NCI-H2196 (cell line): ENCODE results near the gene ADARB2.
"Not testable (repeated sequence)": the region's sequence is repeated elsewhere in the genome, so short reads cannot be mapped to it uniquely, and the experiment has no call there.

Experiments used
- DNase-seq: peaks from one replicate; lab custom pipeline; 2025; ENCODE audit not compliant: unreplicated experiment; lab: John Stamatoyannopoulos, UW

ADARB2 gene

GRCh38 chr10:1474376-1475097 lies 262.8 kb downstream of the ADARB2 start:
- no peak for DNase-seq

DNA sequence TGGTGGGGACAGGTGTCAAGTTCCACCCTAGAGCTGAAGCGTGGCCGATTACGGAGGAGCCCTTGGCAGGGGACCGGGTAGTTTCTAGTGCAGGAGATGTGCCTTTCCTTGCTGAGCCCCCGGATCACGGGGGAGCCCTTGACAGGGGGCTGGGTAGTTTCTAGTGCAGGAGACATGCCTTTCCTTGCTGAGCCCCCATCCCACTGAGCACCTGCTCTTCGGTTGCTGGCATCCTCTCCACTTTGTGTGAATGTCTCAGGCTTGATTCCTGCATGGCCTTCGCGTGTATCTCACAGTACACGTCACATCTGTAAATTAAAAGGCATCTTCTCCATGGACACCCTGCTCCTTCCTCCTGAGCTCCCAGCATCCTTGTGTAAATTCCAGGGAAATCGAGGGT lies 263.5 kb downstream of the ADARB2 start:
- no peak for DNase-seq

DNA sequence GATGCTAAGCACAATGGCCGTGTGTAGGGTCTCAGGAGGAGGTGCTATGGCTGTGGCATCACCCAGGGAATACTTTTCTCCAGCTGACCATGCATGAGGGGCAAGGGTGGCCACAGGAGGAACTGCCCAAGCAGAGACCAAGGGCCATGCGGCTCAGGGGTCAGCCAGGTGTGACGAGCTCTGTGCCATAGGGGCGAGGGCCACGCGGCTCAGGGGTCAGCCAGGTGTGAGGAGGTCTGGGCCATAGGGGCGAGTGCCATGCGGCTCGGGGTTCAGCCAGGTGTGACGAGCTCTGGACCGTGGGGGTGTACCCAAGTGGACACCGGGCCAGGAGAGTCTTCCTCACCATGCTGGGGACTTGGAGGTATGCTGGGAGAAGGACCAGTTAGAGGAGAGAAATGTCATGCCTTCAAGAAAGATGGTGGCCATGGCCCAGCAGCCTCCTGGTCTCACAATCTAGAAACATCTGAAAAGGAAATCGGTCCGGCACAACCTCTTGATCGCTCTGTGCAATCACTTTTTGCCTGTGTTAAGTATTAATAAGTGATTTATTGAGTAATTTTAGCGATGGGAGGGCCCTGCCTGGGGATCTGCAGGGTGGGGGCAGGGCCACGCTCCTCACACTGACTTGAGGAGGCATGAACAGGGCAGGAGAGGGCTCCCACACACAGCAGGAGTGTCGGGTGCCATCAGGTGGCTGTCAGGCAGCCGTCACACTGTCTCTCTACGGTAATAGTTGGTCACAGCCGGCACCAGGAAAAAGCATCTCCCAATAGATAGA lies 265.0 kb downstream of the ADARB2 start:
- no peak for DNase-seq

- DNase-seq, result no peak
Measured at GRCh38 chr10:1468811-1469210, 268.5 kb downstream of the ADARB2 start.

DNA sequence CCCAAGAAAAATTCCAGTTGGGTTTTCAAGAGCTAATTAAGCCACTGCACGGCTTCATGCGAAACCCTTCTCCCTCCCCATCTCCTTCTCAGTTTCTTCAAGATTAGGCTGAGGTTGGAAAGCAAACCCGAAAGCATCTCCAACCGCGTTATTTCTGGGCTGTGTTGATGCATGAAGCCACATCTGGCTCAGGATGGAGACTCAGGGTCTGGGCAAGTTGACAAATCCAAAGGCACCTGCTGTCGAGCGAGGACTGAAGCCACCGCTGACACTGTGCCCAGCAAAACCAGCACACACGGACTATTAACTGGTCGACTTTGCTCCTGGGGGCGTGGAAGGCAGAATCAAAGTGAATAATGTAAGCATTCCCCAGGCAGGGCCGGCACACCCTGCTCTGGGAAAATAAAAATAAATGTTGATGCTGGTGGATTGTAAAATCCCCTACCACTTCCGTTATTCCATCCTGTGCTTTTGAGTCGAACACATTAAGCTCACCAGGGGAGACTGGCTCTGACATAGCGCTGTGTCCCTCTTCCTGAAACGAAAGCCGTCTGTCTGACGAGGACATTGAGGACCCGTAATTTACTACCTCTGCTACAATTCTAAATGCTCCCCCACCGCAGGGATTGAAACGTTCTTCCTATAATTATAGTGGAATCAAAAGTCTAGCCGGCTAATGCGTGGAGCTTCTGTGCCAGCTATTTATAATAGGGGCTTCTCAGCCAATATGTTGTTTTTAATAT lies 269.8 kb downstream of the ADARB2 start:
- DNase-seq, result no peak

- DNase-seq, result peak; percentile 40
Measured at GRCh38 chr10:1465993-1466764, 271.1 kb downstream of the ADARB2 start.

- no peak for DNase-seq
Measured at GRCh38 chr10:1465418-1465911, 271.9 kb downstream of the ADARB2 start.

DNA sequence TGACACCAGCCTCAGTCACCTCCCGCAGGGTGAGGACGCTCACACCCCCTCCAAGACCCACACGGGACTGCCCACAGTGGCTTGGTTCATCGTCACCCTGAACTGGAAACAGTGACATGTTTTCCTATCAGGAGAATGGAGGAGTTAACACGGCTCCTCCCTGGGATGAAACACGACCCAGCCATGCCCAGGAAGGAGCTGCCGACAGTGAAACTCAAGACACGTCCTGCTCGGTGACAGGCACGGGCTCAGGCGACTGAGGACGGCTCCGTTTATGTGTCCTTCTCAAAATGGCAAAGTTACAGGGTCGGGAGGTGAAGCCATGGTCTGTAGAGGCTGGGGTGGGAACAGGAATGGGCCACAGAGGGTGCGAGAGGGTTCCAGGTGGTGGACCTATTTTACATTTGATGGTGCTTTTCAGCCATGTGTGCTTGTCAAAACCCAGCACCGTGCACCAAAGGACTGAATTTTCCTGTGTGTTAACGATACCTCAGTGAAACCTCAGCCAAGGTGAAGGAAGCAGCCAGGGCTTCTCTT lies 272.4 kb downstream of the ADARB2 start:
- DNase-seq, result no peak

GRCh38 chr10:1463971-1464370 lies 273.4 kb downstream of the ADARB2 start:
- DNase-seq, result not testable (repeated sequence)

DNA sequence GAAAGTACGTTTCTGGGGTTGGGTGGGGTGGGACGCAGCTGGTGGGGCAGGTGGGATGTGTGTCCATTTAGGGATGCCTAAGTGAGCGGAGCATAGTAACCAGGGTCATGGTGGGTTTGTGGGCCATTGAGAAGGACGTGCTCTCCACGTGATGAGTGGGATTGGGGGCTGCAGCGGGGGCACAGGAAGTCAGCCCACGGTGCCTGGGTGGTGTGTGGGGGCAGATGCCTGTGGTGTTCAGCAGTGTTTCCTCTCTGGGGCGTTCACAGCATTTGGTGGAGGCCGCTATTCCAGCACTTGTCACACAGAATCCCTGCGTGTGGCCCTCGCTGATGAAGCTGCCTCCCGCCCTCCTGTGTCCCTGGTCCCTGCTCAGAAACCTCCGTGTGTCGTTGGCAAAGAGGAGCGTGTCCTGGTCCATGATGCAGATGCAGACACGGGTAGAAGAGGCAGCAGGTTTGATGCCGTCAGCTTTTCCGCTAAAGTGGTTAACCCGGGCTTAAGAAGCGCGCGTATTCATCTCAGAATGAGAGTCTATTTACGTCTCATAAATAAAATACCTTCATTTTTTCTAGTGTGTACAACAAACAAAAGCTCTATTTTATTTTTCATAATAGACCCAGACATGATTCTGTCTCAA lies 274.2 kb downstream of the ADARB2 start:
- DNase-seq, result no peak

- DNase-seq, result no peak
Measured at GRCh38 chr10:1462521-1462920, 274.8 kb downstream of the ADARB2 start.

- DNase-seq, result no peak
Measured at GRCh38 chr10:1462032-1462431, 275.3 kb downstream of the ADARB2 start.

DNA sequence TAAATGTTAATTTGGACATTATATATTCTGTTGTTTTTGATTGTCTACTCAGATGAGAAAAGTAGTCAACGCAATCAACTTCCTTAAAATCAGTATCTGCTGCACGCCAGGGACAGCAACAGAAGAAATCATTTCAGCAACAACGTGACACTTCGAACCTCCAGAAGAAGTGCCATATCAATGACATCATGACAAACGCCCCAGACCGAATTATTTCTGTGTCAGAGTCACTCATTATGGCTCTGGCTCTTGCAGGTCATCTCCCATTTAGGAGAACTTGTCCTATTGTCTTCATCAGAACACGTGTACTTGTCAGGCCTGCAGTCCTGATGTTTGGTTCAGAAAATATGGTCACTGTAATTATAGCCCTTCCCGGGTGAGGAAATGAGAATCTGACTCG lies 276.3 kb downstream of the ADARB2 start:
- no peak for DNase-seq

DNA sequence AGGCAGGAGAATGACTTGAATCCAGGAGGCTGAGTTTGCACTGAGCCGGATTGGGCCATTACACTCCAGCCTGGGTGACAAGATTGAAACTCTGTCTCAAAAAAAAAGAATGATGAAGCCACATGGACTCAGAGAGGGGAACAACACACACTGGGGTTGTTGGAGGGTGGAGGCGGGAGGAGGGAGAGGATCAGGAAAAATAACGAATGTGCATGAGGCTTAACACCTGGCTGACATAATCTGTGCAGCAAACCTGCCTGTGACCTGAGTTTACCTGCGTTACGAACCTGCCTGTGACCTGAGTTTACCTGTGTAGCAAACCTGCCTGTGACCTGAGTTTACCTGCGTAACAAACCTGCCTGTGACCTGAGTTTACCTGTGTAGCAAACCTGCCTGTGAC lies 277.7 kb downstream of the ADARB2 start:
- not testable (repeated sequence) for DNase-seq

- DNase-seq, result peak; percentile 67
Measured at GRCh38 chr10:1454951-1455350, 282.4 kb downstream of the ADARB2 start.

DNA sequence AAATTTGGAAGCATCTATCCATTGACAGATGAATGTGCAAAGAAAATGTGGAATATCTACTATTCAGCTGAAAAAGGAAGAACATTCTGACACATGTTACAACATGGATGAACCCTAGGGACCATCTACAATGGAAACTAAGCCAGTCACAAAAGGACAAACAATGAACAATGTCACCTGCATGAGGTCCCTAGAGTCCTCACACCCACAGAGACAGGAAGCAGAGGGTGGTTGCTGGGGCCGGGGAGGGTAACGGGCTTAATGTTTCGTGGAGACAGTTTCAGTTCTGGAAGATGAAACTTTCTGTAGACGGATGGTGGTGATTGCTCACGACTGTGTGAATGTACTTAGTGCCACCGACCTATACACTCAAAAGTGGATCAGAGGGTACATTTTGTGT lies 282.9 kb downstream of the ADARB2 start:
- DNase-seq, result no peak

- no peak for DNase-seq
Measured at GRCh38 chr10:1452777-1453176, 284.5 kb downstream of the ADARB2 start.

- DNase-seq, result no peak
Measured at GRCh38 chr10:1451941-1452340, 285.4 kb downstream of the ADARB2 start.

DNA sequence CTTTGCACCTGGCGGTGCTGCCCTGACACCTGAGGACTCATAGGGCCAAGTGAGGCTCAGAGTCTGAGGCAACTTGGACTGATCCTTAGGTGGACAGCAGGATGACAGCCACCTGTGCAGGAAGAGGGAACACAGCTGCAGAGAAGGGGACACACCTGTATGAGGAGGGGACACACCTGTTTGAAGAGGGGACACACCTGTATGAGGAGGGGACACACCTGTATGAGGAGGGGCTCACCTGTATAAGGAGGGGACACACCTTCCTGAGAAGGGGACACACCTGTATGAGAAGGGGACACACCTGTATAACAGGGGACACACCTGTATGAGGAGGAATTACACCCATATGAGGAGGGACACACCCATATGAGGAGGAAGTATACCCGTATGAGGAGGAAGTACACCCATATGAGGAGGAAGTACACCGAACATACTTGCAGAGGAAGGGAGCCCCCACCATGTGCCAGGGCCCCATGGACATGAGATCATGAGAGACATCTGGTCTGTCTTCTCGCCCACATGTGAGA lies 285.9 kb downstream of the ADARB2 start:
- DNase-seq, result no peak
